ENCODE data around the gene APBA1. TPM values are rescaled to one million over a fixed set of nuclear protein-coding genes. Genes with fewer than 3 reads are reported as not detected.

APBA1 gene
- total RNA-seq, 1 experiment from 2014 or later = 1.8 TPM

DNA sequence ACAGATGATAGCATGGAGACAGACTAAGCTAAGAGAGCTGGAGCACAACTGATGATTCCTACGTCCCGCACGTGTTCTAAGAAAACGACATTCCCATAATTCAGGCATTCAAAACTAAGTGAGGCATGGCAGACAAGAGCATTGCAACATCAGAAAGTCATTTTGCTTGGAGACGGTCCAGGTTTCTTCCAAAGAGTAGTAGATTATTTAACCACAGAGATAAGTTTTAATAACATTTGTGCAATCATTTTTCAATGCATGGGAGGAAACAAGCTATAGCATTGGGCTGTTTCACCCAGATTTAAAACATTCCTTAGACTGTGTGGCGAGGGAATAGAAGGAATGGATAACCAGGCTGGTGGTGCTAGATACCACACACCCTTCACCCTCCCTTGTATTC lies 117.2 kb downstream of the APBA1 start:
- TF ChIP-seq CTCF (conservative IDR thresholded peaks at IDR 0.05) = no peak
- H3K9me3 Mint-ChIP-seq = no peaks in the 10 kb centered on the region

More for the DNA sequence above, 117.2 kb downstream of the APBA1 start:
- H4K20me1 ChIP-seq (ENCODE audit: control insufficient read depth, insufficient read depth, insufficient read length) = no peaks in the 10 kb centered on the region
- no peaks in the 10 kb centered on the region for H3K79me2 ChIP-seq (ENCODE audit: insufficient read depth, low read length)
- H3K79me1 ChIP-seq (ENCODE audit: insufficient read depth, low read depth, low read length, poor library complexity, severe bottlenecking) = no peaks in the 10 kb centered on the region
- no peak overlapping the region for H2BK5ac ChIP-seq (ENCODE audit: insufficient read length, low read length)
- H3K27ac ChIP-seq (ENCODE audit: insufficient read length, low read depth, low read length) = no peak overlapping the region
- peaks cover 0 to 7% of the 10 kb centered on the region in 2 experiments; a peak in 3 of 4 replicates for H3K4me1 Mint-ChIP-seq
- no peak overlapping the region for H4K91ac ChIP-seq (ENCODE audit: insufficient read length, low read depth, low read length)
- no peak overlapping the region for H4K8ac ChIP-seq (replicated peaks; ENCODE audit: insufficient read length, low read depth, low read length)
- no peak overlapping the region for H3K56ac ChIP-seq (ENCODE audit: insufficient read length, low read depth, low read length)
- no peak overlapping the region for H3K4me2 ChIP-seq (ENCODE audit: insufficient read depth, insufficient read length, low read length)
- H2BK20ac ChIP-seq (ENCODE audit: low read depth, low read length, poor library complexity, severe bottlenecking) = no peak overlapping the region
- H3K23me2 ChIP-seq (ENCODE audit: insufficient read length, low read depth, low read length, poor library complexity, severe bottlenecking) = no peaks in the 10 kb centered on the region
- no peak overlapping the region for H3K14ac ChIP-seq (ENCODE audit: insufficient read depth, low read length)
- no peak overlapping the region for H3K18ac ChIP-seq (ENCODE audit: insufficient read length, low read depth, low read length)
- H3K4ac ChIP-seq (ENCODE audit: low read depth, low read length) = no peak overlapping the region
- no peaks in the 10 kb centered on the region for H3K27me3 ChIP-seq (ENCODE audit: insufficient read depth, low read length)
- no peak overlapping the region for H2BK15ac ChIP-seq (ENCODE audit: low read depth, low read length)
- H3K4me1 ChIP-seq (ENCODE audit: insufficient read depth, low read length) = no peaks in the 10 kb centered on the region
- H3K9ac ChIP-seq (ENCODE audit: extremely low read depth, insufficient read length, low read length) = no peak overlapping the region
- no peak overlapping the region for H2AK5ac ChIP-seq (ENCODE audit: insufficient read length, low read length)
- no peak overlapping the region for H4K5ac ChIP-seq (ENCODE audit: insufficient read length, low read depth, low read length)
- DNase-seq = no peak
- no peak overlapping the region for H3K23ac ChIP-seq (ENCODE audit: insufficient read length, low read depth, low read length)
- H3T11ph ChIP-seq (ENCODE audit: low read length) = no peak overlapping the region
- no CpG with 5 or more reads among the region's 6 CpGs for whole genome bisulfite sequencing (ENCODE audit: extremely low coverage, insufficient read length, low lambda C conversion rate)
- H2AFZ ChIP-seq (ENCODE audit: low read length) = no peak overlapping the region
- H3K9me3 ChIP-seq (ENCODE audit: control insufficient read depth, low read depth, low read length) = no peaks in the 10 kb centered on the region
- peaks cover 1% of the 10 kb centered on the region; the same call in 1 of the 2 replicates for H3K27me3 Mint-ChIP-seq (ENCODE audit: low read depth)
- no peak overlapping the region for H3K27ac Mint-ChIP-seq
- H2BK12ac ChIP-seq (ENCODE audit: insufficient read length, low read depth, low read length) = no peak overlapping the region
- H3K36me3 Mint-ChIP-seq (ENCODE audit: insufficient read depth in 1 of 3, low read depth in 3 of 3) = no peaks in the 10 kb centered on the region
- no peak overlapping the region for H2BK120ac ChIP-seq (ENCODE audit: low read depth, low read length, poor library complexity, severe bottlenecking)
- no peak overlapping the region for H3K4me3 Mint-ChIP-seq

All from H9 (cell line).